GM21423 (cell line): ENCODE data around the gene PIK3C3.
A peak's percentile ranks its signal among the peaks of the same experiment; 100 is the strongest.
"Not testable (repeated sequence)": the region's sequence is repeated elsewhere in the genome, so short reads cannot be mapped to it uniquely, and the experiment has no call there.

ENCODE experiments used
- ATAC-seq: cut with Tn5 transposase; IDR thresholded peaks from one replicate; pipeline ENCODE4 v1.9.1; 2021; ENCODE audit warnings: mild to moderate bottlenecking, moderate library complexity; ENCODE audit not compliant: unreplicated experiment

PIK3C3 gene

DNA sequence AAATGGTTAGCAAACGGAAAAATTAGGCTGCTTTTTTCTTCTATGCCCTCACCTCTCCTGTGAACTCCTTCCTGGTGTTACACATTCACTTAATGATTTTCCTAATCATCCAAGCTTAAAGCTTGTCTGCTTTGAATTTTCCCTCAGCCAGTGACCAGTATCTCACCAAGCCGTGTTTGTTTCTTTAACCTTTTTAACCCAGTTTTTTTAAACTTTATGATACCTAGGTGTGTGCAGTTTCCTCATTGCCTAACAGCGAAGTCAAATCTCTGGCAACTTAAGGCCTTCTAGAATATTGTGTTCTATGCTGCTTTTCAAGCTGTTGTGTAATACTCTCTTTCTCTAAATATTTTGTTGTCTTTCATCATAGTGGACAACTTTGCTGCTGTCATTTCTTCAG is 113.0 kb downstream of the PIK3C3 start:
- no peak for ATAC-seq

DNA sequence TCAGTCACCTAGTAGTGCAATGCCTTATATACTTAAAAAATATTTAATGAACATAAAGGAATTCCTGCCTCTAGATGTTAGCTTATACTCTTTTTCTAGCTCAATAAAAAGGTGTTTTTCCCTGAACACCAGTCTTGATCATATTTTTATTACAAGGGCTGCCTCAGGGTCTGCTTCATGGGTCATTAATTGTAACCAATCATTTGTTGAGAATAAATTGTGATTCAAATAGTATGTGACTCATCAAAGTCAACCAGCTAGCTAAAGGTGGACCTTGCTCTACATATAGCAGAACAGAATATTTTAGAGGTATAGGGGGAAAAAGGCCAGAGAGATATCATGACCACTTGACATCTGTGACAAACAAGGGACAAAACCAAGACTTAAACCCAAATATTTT is 114.0 kb downstream of the PIK3C3 start:
- no peak for ATAC-seq

DNA sequence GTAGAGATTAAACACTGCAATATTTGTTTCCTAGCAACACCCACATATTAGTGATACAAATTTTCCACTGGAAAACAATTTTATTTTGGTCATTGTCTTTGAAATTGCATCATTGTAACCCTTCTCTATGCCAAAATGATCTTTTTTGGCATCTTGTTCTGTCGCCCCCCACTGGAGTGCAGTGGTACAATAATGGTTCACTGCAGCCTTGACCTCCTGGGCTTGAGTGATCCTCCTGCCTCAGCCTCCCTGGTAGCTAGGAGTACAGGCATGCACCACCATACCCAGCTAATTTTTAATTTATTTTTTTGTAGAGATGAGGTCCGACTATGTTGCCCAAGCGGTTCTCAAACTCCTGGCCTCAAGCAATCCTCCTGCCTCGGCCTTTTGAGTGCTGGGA is 117.4 kb downstream of the PIK3C3 start:
- ATAC-seq, result no peak

DNA sequence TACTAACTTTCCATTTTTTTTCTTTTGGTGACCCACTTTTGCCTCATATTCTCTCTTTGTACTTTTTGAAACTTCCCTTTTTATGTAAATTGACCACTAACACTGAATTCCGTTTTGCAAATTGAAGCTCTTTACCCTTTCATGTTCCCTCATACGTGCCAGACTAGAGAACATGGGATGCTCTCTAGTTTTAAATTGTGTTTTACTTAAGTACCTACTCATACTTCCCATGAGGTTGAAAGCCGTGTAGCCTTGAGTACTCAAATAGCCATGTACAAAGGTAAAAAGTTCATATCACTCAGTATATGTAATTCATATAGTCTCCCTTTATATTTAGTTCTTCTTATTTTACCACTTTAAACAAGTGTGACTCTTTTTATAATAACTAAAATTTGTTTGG is 119.7 kb downstream of the PIK3C3 start:
- ATAC-seq, result no peak

DNA sequence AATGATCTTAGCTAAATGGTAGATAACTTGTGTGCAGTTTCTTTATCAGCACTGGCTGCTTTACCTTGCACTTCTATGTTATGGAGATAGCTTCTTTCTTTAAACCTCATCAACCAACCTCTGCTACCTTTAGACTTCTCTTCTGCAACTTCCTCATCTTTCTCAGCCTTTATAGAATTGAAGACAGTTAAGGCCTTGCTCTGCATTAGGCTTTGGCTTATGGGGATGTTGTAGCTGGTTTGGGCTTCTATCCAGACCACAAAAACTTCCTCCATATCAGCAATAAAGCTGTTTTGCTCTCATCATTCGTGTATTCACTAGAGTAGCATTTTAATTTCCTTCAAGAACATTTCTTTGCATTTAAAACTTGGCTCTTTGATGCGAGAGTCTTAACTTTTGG is 123.7 kb downstream of the PIK3C3 start:
- ATAC-seq, result no peak

DNA sequence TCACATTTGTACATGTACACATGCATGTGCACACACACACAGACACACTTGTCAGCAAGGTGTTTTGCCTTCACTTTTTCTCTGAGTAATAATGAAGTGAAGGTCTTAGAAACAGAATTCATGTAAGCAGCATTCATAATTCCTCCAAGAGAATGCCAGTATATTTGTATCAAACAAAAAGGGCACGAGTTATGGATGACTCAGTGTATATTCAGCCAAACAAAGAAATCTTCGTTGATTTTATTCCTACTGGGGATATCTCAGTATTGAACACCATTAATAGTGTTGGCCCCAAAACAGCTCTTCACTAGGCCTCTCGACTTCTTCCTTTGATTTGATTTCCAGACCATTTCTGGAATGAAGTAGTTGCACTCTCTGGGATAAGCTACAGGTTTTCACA is 125.3 kb downstream of the PIK3C3 start:
- ATAC-seq, result no peak

DNA sequence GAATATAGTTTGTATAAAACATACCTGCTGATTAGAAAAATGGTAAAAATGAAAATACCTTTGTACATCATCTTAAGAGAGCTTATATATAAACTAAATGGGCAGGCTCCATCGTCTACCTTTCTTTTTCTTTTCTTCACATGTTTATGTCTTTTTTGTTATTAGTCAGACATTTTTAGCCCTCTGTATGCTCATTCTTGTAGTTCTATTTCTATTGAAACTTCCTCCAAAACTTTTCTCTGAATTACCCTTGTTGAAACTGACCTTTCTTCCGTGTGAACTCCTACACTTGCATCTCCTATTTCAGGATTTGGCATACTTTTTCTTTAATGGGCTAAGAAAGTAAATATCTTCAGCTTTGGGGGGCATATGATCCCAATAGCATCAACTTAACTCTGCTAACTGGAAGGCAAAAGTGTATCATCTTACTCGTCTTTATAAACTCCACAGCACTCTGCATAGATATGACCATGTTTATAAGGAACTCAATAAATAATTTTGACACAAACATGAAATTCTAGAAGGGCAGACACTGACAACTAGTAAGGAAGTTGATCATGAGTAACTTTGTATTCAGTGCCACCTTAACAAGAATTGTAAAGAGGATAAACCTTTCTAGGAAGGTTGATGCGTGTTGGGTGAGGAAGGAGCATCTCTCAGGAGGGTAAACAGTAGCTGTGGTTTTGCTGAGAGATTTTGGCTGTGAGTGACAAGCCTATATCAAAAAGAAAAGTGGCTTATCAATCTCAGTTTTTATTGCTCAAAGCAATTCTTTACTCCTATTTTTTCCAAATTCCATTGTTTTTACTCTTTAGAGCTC is 127.6 kb downstream of the PIK3C3 start:
- no peak for ATAC-seq

DNA sequence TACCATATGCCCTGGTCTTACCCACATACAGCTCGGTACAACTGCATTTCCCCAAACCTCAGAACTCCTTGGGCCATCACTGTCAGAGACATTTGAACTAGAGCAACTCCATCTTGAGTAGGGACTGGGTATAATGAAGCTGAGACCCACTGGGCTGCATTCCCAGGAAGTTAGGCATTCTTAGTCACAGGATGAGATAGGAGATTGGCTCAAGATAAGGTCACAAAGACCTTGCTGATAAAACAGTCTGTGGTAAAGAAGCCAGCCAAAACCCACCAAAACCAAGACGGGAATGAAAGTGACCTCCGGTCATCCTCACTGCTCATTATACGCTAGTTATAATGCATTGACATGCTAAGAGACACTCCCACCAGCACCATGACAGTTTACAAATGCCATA is 131.3 kb downstream of the PIK3C3 start:
- no peak for ATAC-seq

DNA sequence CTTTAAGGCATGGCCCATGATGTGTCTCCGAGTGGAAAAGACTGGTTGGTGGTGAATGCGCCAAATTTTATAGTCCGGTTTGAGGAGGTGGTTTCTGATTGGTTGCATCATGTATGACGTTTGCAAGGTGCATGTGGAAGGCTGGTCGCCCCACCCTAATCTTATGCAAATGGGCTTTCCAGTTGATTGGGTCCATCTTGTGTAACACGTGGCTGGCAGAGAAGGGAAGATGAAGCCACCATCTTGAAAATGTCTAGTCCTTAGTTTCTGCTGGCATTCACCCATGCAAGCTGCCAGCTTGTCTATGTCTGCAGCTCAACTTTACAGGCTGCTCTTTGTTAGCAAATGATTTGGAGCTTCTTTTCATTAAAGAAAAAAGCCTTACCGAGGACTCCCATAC is 132.2 kb downstream of the PIK3C3 start:
- ATAC-seq, result no peak

DNA sequence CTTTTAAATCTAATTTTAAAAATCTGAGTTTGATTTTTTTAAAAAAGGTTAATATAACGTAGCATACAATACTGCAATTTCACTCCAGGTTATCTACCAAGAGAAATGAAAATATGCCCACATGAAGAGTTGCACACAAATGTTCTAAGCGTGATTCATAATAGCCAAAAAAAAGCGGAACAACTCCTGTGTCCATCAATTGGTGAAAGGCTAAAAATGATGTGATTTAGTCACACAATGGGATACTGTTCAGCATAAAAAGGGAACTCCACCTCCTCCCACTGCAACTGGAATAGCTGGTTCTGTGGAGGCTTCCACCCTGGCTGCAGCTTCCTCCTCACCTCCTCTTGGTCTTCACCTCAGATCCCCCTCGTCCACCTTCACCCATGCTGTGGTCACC is 132.8 kb downstream of the PIK3C3 start:
- ATAC-seq, result no peak

DNA sequence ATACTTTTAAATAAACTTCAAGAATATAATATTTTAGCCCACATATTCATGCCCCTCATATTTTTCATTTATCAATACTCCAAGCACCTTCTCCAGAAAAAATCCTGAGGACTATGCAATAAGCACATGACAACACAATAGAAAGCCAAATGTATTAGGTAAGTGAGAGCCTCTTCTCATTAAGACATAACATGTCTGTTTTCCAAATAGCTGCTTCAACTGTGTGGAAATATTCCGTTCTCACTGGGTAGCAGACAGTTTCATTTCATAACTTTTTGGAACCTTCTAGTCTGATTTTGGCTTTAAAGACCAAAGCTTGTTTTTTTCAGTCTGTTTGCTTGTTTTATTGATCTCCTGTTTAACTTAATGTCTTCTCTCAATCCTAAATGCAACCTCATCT is 137.8 kb downstream of the PIK3C3 start:
- ATAC-seq, result no peak

DNA sequence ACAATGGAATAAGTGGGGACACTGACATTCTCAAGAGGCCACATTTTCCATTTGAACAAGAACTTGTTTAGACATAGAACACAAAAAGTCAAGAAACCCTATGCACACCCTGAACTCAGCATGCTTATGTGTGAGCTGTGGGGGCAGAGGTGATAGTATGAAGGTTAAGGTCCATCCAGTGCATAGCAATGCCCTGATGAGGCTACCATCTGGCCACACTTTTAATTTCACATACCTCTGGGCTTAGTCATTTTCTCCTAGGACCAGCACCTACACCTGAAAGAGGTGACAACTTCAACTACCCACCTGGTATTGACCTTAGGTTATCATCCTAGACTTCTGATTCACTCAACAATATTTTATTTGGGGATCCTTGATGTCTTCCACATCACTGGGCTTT is 139.8 kb downstream of the PIK3C3 start:
- no peak for ATAC-seq

DNA sequence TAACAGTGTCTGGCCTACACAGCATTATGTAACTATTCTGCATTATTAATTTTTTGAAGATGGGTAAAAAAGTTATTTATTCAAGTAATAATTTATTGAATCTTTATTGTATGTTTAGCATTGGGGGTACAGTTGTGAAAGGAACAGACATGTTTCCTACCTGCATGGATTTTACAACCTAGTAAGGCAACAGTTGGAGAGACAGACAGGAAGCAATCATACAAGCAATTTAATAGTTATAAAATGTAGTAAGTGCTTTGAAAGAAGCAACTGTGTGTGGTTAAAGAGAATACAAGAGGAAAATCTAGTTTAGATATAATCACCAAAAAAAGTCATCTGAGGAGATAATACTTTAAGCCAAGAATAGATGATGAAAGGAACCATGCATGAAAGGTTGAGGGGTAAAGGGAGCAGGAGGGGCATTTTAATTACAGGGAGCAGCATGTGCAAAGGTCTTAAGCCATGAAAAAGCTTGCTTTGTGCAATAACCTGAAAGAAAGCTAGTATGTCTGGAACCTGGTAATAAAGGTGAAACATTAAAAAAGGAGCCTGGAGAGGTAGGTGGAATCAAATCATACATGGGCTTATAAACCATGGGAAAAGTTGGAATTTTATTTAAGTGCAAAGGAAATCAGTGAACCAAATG is 140.8 kb downstream of the PIK3C3 start:
- no peak for ATAC-seq

DNA sequence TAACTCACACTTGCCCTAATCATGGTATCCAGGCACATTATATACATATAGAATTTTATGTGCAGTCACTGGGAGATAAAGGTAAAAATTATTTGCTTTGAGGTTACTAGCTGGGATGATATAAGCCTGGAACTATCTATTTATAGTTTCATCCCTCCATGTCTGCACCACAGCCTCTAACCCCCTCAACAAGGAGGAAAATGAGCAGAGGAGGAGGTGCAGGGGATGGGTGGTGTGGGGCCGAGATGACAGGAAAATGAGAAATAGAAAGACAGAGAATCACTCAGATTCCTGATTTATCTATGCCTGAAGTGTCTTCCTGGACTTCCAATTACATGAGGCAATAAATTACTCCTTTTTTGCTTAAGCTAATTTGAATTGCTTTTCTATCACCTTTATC is 145.2 kb downstream of the PIK3C3 start:
- no peak for ATAC-seq

DNA sequence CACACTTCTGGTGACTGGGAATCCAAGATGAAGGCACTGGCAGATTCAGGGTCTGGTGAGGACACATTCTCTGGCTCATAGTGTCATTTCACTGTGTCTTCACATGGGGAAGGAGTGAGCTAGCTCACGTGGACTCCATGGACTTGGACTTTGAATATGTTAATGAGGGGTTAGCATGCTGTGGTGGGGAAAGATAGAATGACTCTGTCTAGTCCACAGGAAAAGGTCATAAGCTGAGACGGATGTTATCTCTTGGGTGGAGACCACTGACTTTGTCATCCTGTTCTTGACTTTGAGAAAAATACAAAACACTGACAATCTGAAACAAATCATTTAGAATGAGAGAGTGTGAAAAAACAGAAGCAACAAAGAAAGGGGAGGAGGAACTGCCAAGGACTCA is 145.9 kb downstream of the PIK3C3 start:
- ATAC-seq, result no peak

DNA sequence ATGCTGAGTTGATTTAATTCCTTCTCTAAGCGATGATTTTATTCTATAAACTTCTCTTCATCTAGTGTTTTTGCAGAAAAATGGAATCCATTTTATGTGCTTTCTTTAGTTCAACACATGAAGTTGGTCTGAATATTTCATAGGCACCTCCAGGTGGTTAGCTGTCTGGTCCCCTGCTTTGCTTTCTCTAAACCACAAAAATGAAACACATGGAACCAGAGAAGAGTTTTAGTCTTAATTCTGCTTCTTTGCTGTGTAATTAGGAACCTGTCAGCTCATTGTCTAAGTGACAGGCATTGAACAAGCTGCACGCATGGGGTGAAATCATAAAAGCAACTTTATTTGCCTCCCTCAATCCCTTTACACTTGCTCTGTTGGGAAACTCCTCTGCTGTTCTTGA is 150.4 kb downstream of the PIK3C3 start:
- no peak for ATAC-seq

DNA sequence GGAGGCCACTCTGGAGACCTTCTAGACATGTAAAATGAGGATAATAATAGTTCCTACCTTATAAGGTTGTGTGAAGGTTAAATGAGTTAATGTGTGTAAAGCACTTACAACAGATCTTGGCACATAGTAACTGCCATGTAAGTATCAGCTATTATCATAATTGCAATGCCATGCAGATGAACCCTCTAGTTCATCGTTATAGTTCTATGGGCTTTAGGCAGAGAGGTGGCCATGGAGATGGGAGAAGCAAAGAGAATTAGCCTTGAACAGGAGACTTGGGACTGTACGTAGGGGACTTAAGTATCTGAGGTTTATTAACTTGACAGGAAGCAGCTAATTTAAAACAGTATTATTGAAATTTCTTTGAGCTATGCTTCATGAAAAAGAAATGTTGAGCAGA is 151.8 kb downstream of the PIK3C3 start:
- no peak for ATAC-seq

DNA sequence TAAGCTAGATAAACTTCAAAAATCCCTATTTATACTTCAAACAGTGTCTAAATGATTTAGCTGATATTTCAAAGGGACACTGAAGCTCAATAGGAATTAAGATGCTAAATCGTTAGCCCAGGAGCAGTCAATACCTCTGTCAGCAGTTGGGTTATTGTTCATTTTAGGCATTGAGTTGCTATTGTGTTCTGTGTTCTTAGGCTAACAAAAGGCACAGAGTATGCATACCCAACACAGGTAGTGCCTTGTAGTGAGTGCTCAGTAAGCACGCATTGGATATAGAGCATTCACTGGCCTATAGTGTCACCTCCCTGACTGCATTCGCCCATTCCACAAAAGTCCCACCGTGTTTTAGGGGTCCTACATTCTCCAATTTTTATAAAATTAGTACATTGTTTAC is 152.3 kb downstream of the PIK3C3 start:
- ATAC-seq, result no peak

DNA sequence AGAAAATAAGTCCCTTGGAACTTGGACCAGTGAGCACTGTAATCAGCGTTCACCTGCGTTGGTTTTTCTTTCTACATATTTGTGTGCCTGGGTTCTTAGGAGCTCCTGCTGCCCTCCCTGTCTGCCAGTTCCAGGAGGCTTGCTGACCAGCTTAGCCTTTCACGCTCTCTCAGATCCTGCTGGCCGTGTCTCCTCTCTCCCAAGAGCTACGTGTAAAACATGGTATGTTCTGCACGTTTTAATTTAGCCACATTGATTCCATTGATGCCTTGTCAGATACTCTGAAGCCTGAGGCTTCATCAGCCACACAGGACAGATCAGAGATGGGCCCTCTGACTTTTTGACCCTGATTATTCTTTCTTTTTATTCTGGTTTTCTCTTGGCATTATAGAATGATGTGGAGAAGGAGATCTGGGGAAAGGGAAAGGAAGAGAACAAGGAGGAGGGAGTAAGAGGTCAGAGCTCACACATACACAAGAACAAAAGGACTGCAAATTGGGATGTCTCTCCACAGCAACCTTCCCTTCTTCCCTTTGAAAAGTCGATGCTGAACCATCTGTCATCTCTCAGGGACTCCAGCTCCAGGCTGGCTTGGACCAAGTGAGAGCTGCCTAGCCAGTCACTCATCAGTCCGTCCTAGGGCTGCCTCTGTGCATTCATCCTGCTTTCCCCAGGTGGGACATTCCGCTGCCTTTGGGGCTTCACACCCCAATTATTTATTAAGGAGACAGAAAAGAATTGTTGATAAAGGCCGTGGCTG is 152.8 kb downstream of the PIK3C3 start:
- ATAC-seq, result no peak

DNA sequence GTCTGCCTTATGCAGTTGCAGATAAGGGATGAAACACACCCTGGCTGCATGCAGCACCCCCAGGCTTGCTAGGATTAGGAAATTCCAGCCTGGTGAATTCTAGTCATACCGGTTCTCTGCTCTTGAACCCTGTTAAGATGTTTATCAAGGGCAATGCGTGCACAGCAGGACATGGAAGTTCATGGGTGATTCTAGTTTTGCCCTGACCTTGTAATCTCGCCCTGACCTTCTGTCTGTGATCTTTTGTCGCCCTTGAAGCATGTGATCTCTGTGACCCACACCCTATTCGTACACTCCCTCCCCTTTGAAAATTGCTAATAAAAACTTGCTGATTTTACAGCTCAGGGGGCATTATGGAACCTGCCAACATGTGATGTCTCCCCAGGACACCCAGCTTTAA is 157.1 kb downstream of the PIK3C3 start:
- ATAC-seq, result not testable (repeated sequence)

DNA sequence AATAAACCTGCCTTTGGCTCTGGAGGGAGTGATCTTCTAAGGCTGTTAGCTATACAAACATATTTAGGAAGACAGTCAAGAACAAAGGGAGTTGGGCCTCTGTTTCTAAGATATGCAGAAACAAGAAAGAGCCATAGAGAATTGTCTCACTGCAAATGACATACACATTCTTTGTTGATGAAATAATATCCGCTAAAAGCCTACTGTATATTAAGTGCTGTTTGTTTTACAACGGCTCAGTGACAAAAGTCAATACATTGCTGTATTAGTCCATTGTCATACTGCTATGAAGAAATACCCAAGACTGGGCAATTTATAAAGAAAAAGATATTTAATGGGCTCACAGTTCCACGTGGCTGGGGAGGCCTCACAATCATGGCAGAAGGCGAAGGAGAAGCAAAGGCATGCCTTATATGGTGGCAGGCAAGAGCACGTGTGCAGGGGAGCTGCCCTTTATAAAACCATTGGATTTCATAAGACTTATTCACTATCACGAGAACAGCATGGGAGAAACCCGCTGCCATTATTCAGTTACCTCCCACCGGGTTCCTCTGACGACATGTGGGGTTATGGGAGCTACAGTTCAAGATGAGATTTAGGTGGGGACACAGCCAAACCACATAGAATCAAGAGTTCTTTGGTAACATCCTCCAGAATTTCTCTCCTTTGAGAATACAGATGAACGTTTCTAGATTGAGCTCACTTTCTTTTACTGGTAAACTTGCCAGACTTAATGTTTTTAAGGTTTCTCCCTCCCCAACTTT is 157.8 kb downstream of the PIK3C3 start:
- ATAC-seq, result peak; percentile 3
